H4 (cell line): ENCODE data around the gene KLHL2. TPM values are rescaled to one million over a fixed set of nuclear protein-coding genes. Genes with fewer than 3 reads are reported as not detected.
A peak's percentile ranks its signal among the peaks of the same experiment; 100 is the strongest.

Source experiments
- DNase-seq: peaks from one replicate; pipeline ENCODE4 v3.0.0-alpha.2; 2015; ENCODE audit warnings: low spot score
- total RNA-seq: library from RNA; depleted of rRNA; stranded (reverse); fragments of >200 nt; shearing (Covaris generic); gene quantifications from 2 replicates; pipeline ENCODE4 v1.2.3, GENCODE V29; 2014

KLHL2 gene
- total RNA-seq, 1 experiment from 2014 or later, result 13.2 TPM

GRCh38 chr4:165288639-165289422 is 81.5 kb downstream of the KLHL2 start:
- DNase-seq, result no peak

- DNase-seq, result no peak
Measured at GRCh38 chr4:165289423-165289785, 82.0 kb downstream of the KLHL2 start.

GRCh38 chr4:165293061-165293460 is 85.7 kb downstream of the KLHL2 start:
- DNase-seq, result no peak

GRCh38 chr4:165293927-165294649 is 86.7 kb downstream of the KLHL2 start:
- no peak for DNase-seq

- DNase-seq, result no peak
Measured at GRCh38 chr4:165294907-165295306, 87.5 kb downstream of the KLHL2 start.

GRCh38 chr4:165297626-165298025 is 90.3 kb downstream of the KLHL2 start:
- no peak for DNase-seq

- no peak for DNase-seq
Measured at GRCh38 chr4:165299399-165300060, 92.2 kb downstream of the KLHL2 start.

- peak; percentile 47 for DNase-seq
Measured at GRCh38 chr4:165301833-165302232, 94.5 kb downstream of the KLHL2 start.

GRCh38 chr4:165302658-165303057 is 95.3 kb downstream of the KLHL2 start:
- no peak for DNase-seq

- no peak for DNase-seq
Measured at GRCh38 chr4:165308166-165308565, 100.8 kb downstream of the KLHL2 start.

- no peak for DNase-seq
Measured at GRCh38 chr4:165308606-165309005, 101.2 kb downstream of the KLHL2 start.

- DNase-seq, result no peak
Measured at GRCh38 chr4:165309456-165309855, 102.1 kb downstream of the KLHL2 start.

- DNase-seq, result no peak
Measured at GRCh38 chr4:165312506-165312905, 105.1 kb downstream of the KLHL2 start.

GRCh38 chr4:165319030-165319429 is 111.7 kb downstream of the KLHL2 start:
- DNase-seq, result no peak

- DNase-seq, result no peak
Measured at GRCh38 chr4:165319509-165319908, 112.1 kb downstream of the KLHL2 start.

GRCh38 chr4:165324236-165324917 is 117.0 kb downstream of the KLHL2 start:
- DNase-seq, result no peak

- no peak for DNase-seq
Measured at GRCh38 chr4:165324918-165325304, 117.5 kb downstream of the KLHL2 start.

- peak; percentile 65 for DNase-seq
Measured at GRCh38 chr4:165325732-165326512, 118.6 kb downstream of the KLHL2 start.

- no peak for DNase-seq
Measured at GRCh38 chr4:165326831-165327210, 119.5 kb downstream of the KLHL2 start.

GRCh38 chr4:165327211-165328100 is 120.1 kb downstream of the KLHL2 start, which contains the start of gene MSMO1:
Gene MSMO1 (plus strand): TSS chr4:165327669. CDS start chr4:165333371, 5,702 bp downstream.
- DNase-seq, result peak; percentile 99
